ENCODE data around the gene POU6F2.
A peak's percentile ranks its signal among the peaks of the same experiment; 100 is the strongest.

POU6F2 gene

GRCh38 chr7:39460486-39460885 is 482.8 kb downstream of the POU6F2 start:
- Histone ChIP-seq H3K27ac (ENCODE audit: low read depth in 2 of 2, low read length in 2 of 2) (no peak overlapping the region), H3K9ac (ENCODE audit: low read depth in 1 of 2, low read length in 2 of 2) (no peak overlapping the region), H3K4me3 (ENCODE audit: low read length in 2 of 2) (no peak overlapping the region), H3K9me3 (ENCODE audit: control insufficient read depth in 2 of 2, low read length in 2 of 2) (no peaks in the 10 kb centered on the region), H3K36me3 (ENCODE audit: control insufficient read depth in 2 of 2, insufficient read depth in 2 of 2, low read length in 2 of 2) (no peaks in the 10 kb centered on the region), H3K27me3 (ENCODE audit: control insufficient read depth in 2 of 2, insufficient read depth in 2 of 2, low read length in 2 of 2) (no peaks in the 10 kb centered on the region), H3K4me1 (ENCODE audit: control insufficient read depth in 2 of 2, insufficient read depth in 2 of 2, low read length in 2 of 2) (peaks cover 7 to 8% of the 10 kb centered on the region in 2 donors)

- peaks cover 7 to 8% of the 10 kb centered on the region in 2 donors for H3K4me1 ChIP-seq (ENCODE audit: control insufficient read depth in 2 of 2, insufficient read depth in 2 of 2, low read length in 2 of 2)
- H3K36me3 ChIP-seq (ENCODE audit: control insufficient read depth in 2 of 2, insufficient read depth in 2 of 2, low read length in 2 of 2), result no peaks in the 10 kb centered on the region
- no peaks in the 10 kb centered on the region for H3K9me3 ChIP-seq (ENCODE audit: control insufficient read depth in 2 of 2, low read length in 2 of 2)
- H3K27ac ChIP-seq (ENCODE audit: low read depth in 2 of 2, low read length in 2 of 2), result no peak overlapping the region
- no peak overlapping the region for H3K9ac ChIP-seq (ENCODE audit: low read depth in 1 of 2, low read length in 2 of 2)
- H3K4me3 ChIP-seq (ENCODE audit: low read length in 2 of 2), result no peak overlapping the region
- no peaks in the 10 kb centered on the region for H3K27me3 ChIP-seq (ENCODE audit: control insufficient read depth in 2 of 2, insufficient read depth in 2 of 2, low read length in 2 of 2)
Measured at GRCh38 chr7:39461263-39461820, 483.6 kb downstream of the POU6F2 start.

- no peaks in the 10 kb centered on the region for H3K9me3 ChIP-seq (ENCODE audit: control insufficient read depth in 2 of 2, low read length in 2 of 2)
- no peaks in the 10 kb centered on the region for H3K27me3 ChIP-seq (ENCODE audit: control insufficient read depth in 2 of 2, insufficient read depth in 2 of 2, low read length in 2 of 2)
- no peaks in the 10 kb centered on the region for H3K36me3 ChIP-seq (ENCODE audit: control insufficient read depth in 2 of 2, insufficient read depth in 2 of 2, low read length in 2 of 2)
- H3K4me3 ChIP-seq (ENCODE audit: low read length in 2 of 2), result no peak overlapping the region
- H3K27ac ChIP-seq (ENCODE audit: low read depth in 2 of 2, low read length in 2 of 2), result no peak overlapping the region
- peaks cover 7 to 8% of the 10 kb centered on the region in 2 donors for H3K4me1 ChIP-seq (ENCODE audit: control insufficient read depth in 2 of 2, insufficient read depth in 2 of 2, low read length in 2 of 2)
- no peak overlapping the region for H3K9ac ChIP-seq (ENCODE audit: low read depth in 1 of 2, low read length in 2 of 2)
Measured at GRCh38 chr7:39463252-39463651, 485.5 kb downstream of the POU6F2 start.

GRCh38 chr7:39464350-39465054 is 486.8 kb downstream of the POU6F2 start:
- Histone ChIP-seq H3K4me3 (ENCODE audit: low read length in 2 of 2) (peak overlapping the region in 1 of 2 donors; percentile 45), H3K27ac (ENCODE audit: low read depth in 2 of 2, low read length in 2 of 2) (no peak overlapping the region), H3K27me3 (ENCODE audit: control insufficient read depth in 2 of 2, insufficient read depth in 2 of 2, low read length in 2 of 2) (no peaks in the 10 kb centered on the region), H3K4me1 (ENCODE audit: control insufficient read depth in 2 of 2, insufficient read depth in 2 of 2, low read length in 2 of 2) (peaks cover 4 to 8% of the 10 kb centered on the region in 2 donors), H3K9me3 (ENCODE audit: control insufficient read depth in 2 of 2, low read length in 2 of 2) (no peaks in the 10 kb centered on the region), H3K36me3 (ENCODE audit: control insufficient read depth in 2 of 2, insufficient read depth in 2 of 2, low read length in 2 of 2) (no peaks in the 10 kb centered on the region), H3K9ac (ENCODE audit: low read depth in 1 of 2, low read length in 2 of 2) (peak overlapping the region in 1 of 2 donors; percentile 7)

- H3K27ac ChIP-seq (ENCODE audit: low read depth in 2 of 2, low read length in 2 of 2), result no peak overlapping the region
- peaks cover 4 to 8% of the 10 kb centered on the region in 2 donors for H3K4me1 ChIP-seq (ENCODE audit: control insufficient read depth in 2 of 2, insufficient read depth in 2 of 2, low read length in 2 of 2)
- no peaks in the 10 kb centered on the region for H3K36me3 ChIP-seq (ENCODE audit: control insufficient read depth in 2 of 2, insufficient read depth in 2 of 2, low read length in 2 of 2)
- H3K4me3 ChIP-seq (ENCODE audit: low read length in 2 of 2), result peak overlapping the region in 1 of 2 donors; percentile 45
- peak overlapping the region in 1 of 2 donors; percentile 7 for H3K9ac ChIP-seq (ENCODE audit: low read depth in 1 of 2, low read length in 2 of 2)
- no peaks in the 10 kb centered on the region for H3K9me3 ChIP-seq (ENCODE audit: control insufficient read depth in 2 of 2, low read length in 2 of 2)
- H3K27me3 ChIP-seq (ENCODE audit: control insufficient read depth in 2 of 2, insufficient read depth in 2 of 2, low read length in 2 of 2), result no peaks in the 10 kb centered on the region
Measured at GRCh38 chr7:39465055-39465929, 487.6 kb downstream of the POU6F2 start.

- H3K4me3 ChIP-seq (ENCODE audit: low read length in 2 of 2), result no peak overlapping the region
- no peak overlapping the region for H3K9ac ChIP-seq (ENCODE audit: low read depth in 1 of 2, low read length in 2 of 2)
- no peaks in the 10 kb centered on the region for H3K27me3 ChIP-seq (ENCODE audit: control insufficient read depth in 2 of 2, insufficient read depth in 2 of 2, low read length in 2 of 2)
- H3K36me3 ChIP-seq (ENCODE audit: control insufficient read depth in 2 of 2, insufficient read depth in 2 of 2, low read length in 2 of 2), result no peaks in the 10 kb centered on the region
- peaks cover 4 to 8% of the 10 kb centered on the region in 2 donors for H3K4me1 ChIP-seq (ENCODE audit: control insufficient read depth in 2 of 2, insufficient read depth in 2 of 2, low read length in 2 of 2)
- no peaks in the 10 kb centered on the region for H3K9me3 ChIP-seq (ENCODE audit: control insufficient read depth in 2 of 2, low read length in 2 of 2)
- no peak overlapping the region for H3K27ac ChIP-seq (ENCODE audit: low read depth in 2 of 2, low read length in 2 of 2)
Measured at GRCh38 chr7:39468261-39468660, 490.6 kb downstream of the POU6F2 start.

GRCh38 chr7:39468808-39469374 is 491.2 kb downstream of the POU6F2 start:
- no peak overlapping the region for H3K9ac ChIP-seq (ENCODE audit: low read depth in 1 of 2, low read length in 2 of 2)
- peaks cover 4 to 7% of the 10 kb centered on the region in 2 donors for H3K4me1 ChIP-seq (ENCODE audit: control insufficient read depth in 2 of 2, insufficient read depth in 2 of 2, low read length in 2 of 2)
- no peak overlapping the region for H3K27ac ChIP-seq (ENCODE audit: low read depth in 2 of 2, low read length in 2 of 2)
- H3K4me3 ChIP-seq (ENCODE audit: low read length in 2 of 2), result no peak overlapping the region
- no peaks in the 10 kb centered on the region for H3K9me3 ChIP-seq (ENCODE audit: control insufficient read depth in 2 of 2, low read length in 2 of 2)
- no peaks in the 10 kb centered on the region for H3K36me3 ChIP-seq (ENCODE audit: control insufficient read depth in 2 of 2, insufficient read depth in 2 of 2, low read length in 2 of 2)
- no peaks in the 10 kb centered on the region for H3K27me3 ChIP-seq (ENCODE audit: control insufficient read depth in 2 of 2, insufficient read depth in 2 of 2, low read length in 2 of 2)

GRCh38 chr7:39480901-39481300 is 503.2 kb downstream of the POU6F2 start:
- no peaks in the 10 kb centered on the region for H3K9me3 ChIP-seq (ENCODE audit: control insufficient read depth in 2 of 2, low read length in 2 of 2)
- no peak overlapping the region for H3K4me3 ChIP-seq (ENCODE audit: low read length in 2 of 2)
- no peak overlapping the region for H3K9ac ChIP-seq (ENCODE audit: low read depth in 1 of 2, low read length in 2 of 2)
- H3K36me3 ChIP-seq (ENCODE audit: control insufficient read depth in 2 of 2, insufficient read depth in 2 of 2, low read length in 2 of 2), result no peaks in the 10 kb centered on the region
- H3K27ac ChIP-seq (ENCODE audit: low read depth in 2 of 2, low read length in 2 of 2), result no peak overlapping the region
- no peaks in the 10 kb centered on the region for H3K4me1 ChIP-seq (ENCODE audit: control insufficient read depth in 2 of 2, insufficient read depth in 2 of 2, low read length in 2 of 2)
- no peaks in the 10 kb centered on the region for H3K27me3 ChIP-seq (ENCODE audit: control insufficient read depth in 2 of 2, insufficient read depth in 2 of 2, low read length in 2 of 2)

- Histone ChIP-seq H3K4me3 (ENCODE audit: low read length in 2 of 2) (no peak overlapping the region), H3K9me3 (ENCODE audit: control insufficient read depth in 2 of 2, low read length in 2 of 2) (no peaks in the 10 kb centered on the region), H3K27me3 (ENCODE audit: control insufficient read depth in 2 of 2, insufficient read depth in 2 of 2, low read length in 2 of 2) (peaks cover 0 to 3% of the 10 kb centered on the region in 2 donors)
Measured at GRCh38 chr7:39488467-39489393, 511.0 kb downstream of the POU6F2 start.

More at GRCh38 chr7:39488467-39489393, 511.0 kb downstream of the POU6F2 start:
- Histone ChIP-seq H3K27ac (ENCODE audit: low read depth in 2 of 2, low read length in 2 of 2) (no peak overlapping the region), H3K4me1 (ENCODE audit: control insufficient read depth in 2 of 2, insufficient read depth in 2 of 2, low read length in 2 of 2) (no peaks in the 10 kb centered on the region), H3K9ac (ENCODE audit: low read depth in 1 of 2, low read length in 2 of 2) (no peak overlapping the region), H3K36me3 (ENCODE audit: control insufficient read depth in 2 of 2, insufficient read depth in 2 of 2, low read length in 2 of 2) (no peaks in the 10 kb centered on the region)
